Progenitor cell of endocrine pancreas (in vitro differentiated cells): Measurements from ENCODE around the gene C10orf71. TPM values are rescaled to one million over a fixed set of nuclear protein-coding genes. Genes with fewer than 3 reads are reported as not detected.

ENCODE experiments used
- DNase-seq: peaks from one replicate; pipeline ENCODE4 v3.0.0; 2021; ENCODE audit warnings: low spot score; ENCODE audit not compliant: unreplicated experiment
- H3K27ac Mint-ChIP-seq: 2 replicates; pipeline ENCODE4 v1.8.0; 2021; ENCODE audit warnings: mild to moderate bottlenecking, moderate library complexity, mixed read lengths
- H3K27me3 Mint-ChIP-seq: 2 replicates; pipeline ENCODE4 v1.8.0; 2021; ENCODE audit warnings: mixed read lengths
- H3K36me3 Mint-ChIP-seq: 2 replicates; pipeline ENCODE4 v1.8.0; 2022; ENCODE audit warnings: mixed read lengths; ENCODE audit not compliant: insufficient read depth
- H3K4me1 Mint-ChIP-seq: 2 replicates; pipeline ENCODE4 v1.8.0; 2021; ENCODE audit warnings: low read depth, mixed read lengths
- H3K4me3 Mint-ChIP-seq: 2 replicates; pipeline ENCODE4 v1.8.0; 2021; ENCODE audit warnings: low read depth, mild to moderate bottlenecking, moderate library complexity, mixed read lengths
- H3K9me3 Mint-ChIP-seq: 2 replicates; pipeline ENCODE4 v1.8.0; 2021; ENCODE audit warnings: low read depth, mixed read lengths
- total RNA-seq: library from RNA; stranded (reverse); gene quantifications from 2 replicates; pipeline ENCODE4 v1.2.1, GENCODE V29; 2021
- TF ChIP-seq, protein P1 (sequence below): fragments of 200-600 bp; sonication (generic); IDR thresholded peaks from one replicate; pipeline ENCODE4 v1.5.0; 2021; ENCODE audit warnings: antibody characterized with exemption, mild to moderate bottlenecking; ENCODE audit not compliant: unreplicated experiment

C10orf71 gene
- total RNA-seq, 1 donor from 2014 or later: not detected

DNA sequence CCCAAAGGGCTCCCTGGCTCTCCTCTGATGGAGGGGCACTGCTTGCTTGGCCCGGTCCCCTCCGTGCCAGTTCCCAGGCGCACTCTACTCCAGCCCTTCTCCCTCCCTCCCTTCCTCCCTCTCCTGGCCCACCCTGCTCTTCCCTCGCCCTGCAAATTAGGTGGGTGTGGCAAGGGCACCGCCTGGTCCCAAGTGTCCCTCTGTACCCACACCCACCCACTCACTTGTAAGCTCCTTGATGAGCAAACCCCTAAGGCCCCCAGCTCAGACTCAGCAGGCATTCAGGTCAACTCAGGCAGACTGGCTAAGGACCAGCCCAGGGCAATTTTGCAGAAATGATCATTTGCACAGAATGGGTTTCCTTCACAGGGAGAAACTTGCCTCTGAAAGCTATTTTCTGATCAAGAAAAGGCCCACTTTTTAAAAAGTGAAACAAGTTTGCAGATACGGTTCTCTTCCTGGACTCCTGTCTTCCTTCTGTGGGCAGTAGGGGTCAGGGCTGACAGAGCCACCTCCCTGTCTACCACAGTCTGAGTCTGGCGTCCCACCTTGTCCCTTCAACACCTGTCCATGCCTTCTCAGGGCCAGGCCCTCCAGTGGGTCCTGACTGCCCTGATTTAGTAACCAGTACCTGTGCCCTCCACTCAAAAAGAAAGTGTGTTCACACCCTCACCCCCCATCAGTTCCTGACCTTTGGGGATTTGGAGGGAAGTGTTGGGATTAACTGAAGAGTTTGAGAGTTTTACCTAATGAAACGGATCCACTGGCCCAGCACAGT is 28.3 kb downstream of the C10orf71 start:
- Mint-ChIP-seq H3K9me3 (no peaks in the 10 kb centered on the region), H3K4me1 (no peaks in the 10 kb centered on the region), H3K4me3 (no peak overlapping the region), H3K27ac (no peak overlapping the region), H3K36me3 (no peaks in the 10 kb centered on the region), H3K27me3 (peaks cover 20% of the 10 kb centered on the region)
- TF ChIP-seq, protein P1, sequence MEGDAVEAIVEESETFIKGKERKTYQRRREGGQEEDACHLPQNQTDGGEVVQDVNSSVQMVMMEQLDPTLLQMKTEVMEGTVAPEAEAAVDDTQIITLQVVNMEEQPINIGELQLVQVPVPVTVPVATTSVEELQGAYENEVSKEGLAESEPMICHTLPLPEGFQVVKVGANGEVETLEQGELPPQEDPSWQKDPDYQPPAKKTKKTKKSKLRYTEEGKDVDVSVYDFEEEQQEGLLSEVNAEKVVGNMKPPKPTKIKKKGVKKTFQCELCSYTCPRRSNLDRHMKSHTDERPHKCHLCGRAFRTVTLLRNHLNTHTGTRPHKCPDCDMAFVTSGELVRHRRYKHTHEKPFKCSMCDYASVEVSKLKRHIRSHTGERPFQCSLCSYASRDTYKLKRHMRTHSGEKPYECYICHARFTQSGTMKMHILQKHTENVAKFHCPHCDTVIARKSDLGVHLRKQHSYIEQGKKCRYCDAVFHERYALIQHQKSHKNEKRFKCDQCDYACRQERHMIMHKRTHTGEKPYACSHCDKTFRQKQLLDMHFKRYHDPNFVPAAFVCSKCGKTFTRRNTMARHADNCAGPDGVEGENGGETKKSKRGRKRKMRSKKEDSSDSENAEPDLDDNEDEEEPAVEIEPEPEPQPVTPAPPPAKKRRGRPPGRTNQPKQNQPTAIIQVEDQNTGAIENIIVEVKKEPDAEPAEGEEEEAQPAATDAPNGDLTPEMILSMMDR: no peak
- no peak for DNase-seq

DNA sequence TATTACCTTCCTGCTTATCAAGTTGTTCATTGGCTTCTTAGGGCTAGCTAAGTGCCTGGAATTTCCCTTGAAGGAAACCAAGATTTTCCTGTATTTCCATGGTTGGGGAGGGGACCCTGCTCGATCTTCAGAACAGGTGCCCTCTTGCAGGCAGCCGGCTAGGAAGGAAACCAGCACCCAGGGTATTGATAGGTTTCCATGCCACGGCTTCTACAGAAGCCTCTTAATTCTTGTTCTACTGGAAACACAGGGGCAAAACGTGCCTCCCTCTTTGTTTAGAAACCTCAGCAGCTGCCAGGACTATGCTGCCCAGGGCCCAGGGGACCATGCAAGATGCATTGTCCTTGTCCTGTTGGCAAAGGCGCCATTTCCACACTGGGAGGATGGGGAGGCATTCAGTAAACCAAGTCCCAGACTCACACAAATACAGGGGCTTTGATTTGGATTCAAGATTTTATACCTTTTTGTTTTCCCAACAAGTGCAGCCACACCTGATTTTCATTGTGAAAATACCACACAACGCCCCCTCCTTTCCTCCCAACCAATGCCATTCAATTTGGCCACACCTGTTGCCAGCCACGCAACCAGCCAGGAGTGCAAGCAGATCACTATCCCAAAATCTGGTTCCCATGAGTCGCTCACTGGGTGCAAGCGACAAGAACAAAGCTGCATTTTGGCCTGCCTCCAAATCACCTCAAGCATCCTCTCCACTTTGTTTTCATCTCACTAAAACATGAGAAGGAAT is 29.6 kb downstream of the C10orf71 start:
- Mint-ChIP-seq H3K9me3 (no peaks in the 10 kb centered on the region), H3K4me3 (no peak overlapping the region), H3K4me1 (no peaks in the 10 kb centered on the region), H3K27me3 (peaks cover 26% of the 10 kb centered on the region), H3K36me3 (no peaks in the 10 kb centered on the region), H3K27ac (no peak overlapping the region)
- TF ChIP-seq, protein P1: no peak
- no peak for DNase-seq

DNA sequence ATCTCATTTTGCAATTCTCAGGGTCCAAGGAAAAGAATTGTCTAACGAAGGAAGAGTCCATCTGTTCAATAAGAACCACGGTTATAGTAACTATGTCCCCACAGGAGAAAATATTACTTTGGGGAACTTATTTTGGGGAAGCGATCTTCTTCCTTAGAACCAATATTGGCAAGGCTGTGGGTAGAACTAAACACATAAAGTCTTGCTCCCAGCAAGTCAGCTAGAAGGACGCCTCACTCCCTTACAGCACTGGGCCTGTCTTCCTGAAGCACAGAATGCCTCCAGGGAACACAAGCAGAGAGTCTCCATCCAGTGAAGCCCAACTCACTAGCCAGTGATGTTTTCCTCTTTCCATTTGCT is 30.2 kb downstream of the C10orf71 start:
- H3K4me3 Mint-ChIP-seq: no peak overlapping the region
- peaks cover 29% of the 10 kb centered on the region for H3K27me3 Mint-ChIP-seq
- no peak for DNase-seq
- TF ChIP-seq, protein P1: no peak
- H3K27ac Mint-ChIP-seq: no peak overlapping the region
- H3K4me1 Mint-ChIP-seq: no peaks in the 10 kb centered on the region
- H3K9me3 Mint-ChIP-seq: no peaks in the 10 kb centered on the region
- H3K36me3 Mint-ChIP-seq: no peaks in the 10 kb centered on the region

DNA sequence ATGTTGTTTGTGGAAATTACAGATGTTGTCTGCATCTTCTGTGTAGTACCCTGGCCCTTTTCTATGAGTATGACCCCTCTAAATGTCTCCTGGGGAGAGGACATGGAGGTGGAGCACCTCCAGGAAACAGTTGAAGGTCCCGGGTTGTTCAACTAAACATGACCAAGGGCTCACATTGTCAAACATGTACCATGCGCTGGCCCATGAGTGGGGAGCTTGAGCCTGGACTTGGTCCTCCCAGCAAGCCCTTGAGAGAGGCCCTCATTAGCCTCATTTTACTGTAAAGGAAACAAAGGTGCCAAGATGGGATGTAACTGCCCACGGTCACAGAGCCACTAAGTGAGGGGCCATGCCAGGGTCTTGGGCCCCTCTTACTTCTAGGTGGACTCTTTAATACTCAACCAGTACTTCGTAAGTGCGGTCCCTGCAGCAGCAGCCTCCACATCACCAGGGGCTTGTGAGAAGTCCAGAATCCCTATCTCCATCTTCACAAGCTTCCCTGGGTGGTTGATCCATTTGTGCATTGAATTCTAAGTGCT is 31.2 kb downstream of the C10orf71 start:
- no peak overlapping the region for H3K4me3 Mint-ChIP-seq
- H3K9me3 Mint-ChIP-seq: peaks cover under 1% of the 10 kb centered on the region
- TF ChIP-seq, protein P1: no peak
- no peaks in the 10 kb centered on the region for H3K4me1 Mint-ChIP-seq
- H3K27me3 Mint-ChIP-seq: peaks cover 22% of the 10 kb centered on the region
- DNase-seq: no peak
- no peaks in the 10 kb centered on the region for H3K36me3 Mint-ChIP-seq
- H3K27ac Mint-ChIP-seq: no peak overlapping the region

DNA sequence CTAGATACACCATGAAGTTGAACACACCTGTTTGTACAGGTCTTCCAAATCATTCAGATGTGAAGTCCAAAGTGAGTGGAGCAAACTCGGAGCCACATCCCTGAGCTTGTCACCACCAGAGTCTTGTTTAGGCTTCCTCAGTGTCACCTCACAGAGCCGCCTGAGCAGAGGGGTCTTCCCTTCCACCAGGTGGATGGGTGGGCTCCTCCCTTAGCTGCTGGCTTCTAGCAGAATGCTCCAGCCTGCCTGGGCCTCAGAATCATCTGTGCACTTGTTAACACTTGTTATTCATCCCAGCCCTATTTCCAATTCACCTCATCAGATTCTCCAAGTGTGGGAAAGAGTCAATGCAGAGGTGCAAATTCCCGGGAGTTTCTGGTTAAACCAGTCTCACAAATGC is 32.5 kb downstream of the C10orf71 start:
- Mint-ChIP-seq H3K9me3 (peaks cover 5% of the 10 kb centered on the region), H3K27me3 (peaks cover 32% of the 10 kb centered on the region), H3K36me3 (no peaks in the 10 kb centered on the region), H3K27ac (no peak overlapping the region), H3K4me1 (no peaks in the 10 kb centered on the region), H3K4me3 (no peak overlapping the region)
- TF ChIP-seq, protein P1: no peak
- no peak for DNase-seq
